ENCODE results near the gene ARHGAP26. TPM values are rescaled to one million over a fixed set of nuclear protein-coding genes. Genes with fewer than 3 reads are reported as not detected.
A peak's percentile ranks its signal among the peaks of the same experiment; 100 is the strongest.

Gene ARHGAP26
- total and polyA plus RNA-seq, 10 donors, result 4.2 to 148 (median 55.5) TPM

DNA sequence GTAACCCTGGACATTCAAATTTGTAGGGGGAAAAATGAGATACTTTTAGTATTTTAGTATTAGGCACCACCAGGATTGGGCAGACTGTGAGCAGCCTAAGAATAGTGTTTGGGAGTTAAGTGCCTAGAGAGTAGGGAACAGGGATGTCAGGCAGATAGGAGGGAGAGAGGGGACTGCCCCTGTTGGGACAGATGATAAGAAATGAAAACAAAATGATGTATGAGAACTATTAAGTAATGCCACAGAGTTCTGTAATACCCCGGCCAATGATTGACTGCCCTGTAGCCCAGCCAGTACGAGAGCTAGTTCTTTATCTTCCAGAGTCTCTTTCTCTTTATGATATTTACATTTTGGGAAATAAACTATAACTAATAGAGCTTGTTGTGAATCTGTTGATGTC is 24.4 kb downstream of the ARHGAP26 start:
- peaks cover 20 to 84% (median 53%) of the 10 kb centered on the region in 6 donors for H3K4me1 ChIP-seq
- H3K27me3 ChIP-seq (replicated peaks in 1 of 7), result no peaks in the 10 kb centered on the region
- 49 to 84% (median 66%) methylated on average over 2 of the region's 2 CpGs for WGBS, 5 donors
- no peak for TF ChIP-seq POLR2A (IDR thresholded peaks at IDR 0.05)
- no peak for TF ChIP-seq CTCF (IDR thresholded peaks at IDR 0.05 in 8 of 11, conservative IDR thresholded peaks at IDR 0.05 in 3 of 11)
- no peak for TF ChIP-seq POLR2AphosphoS5 (IDR thresholded peaks at IDR 0.05)
- no peak for DNase-seq
- intact Hi-C loops (cut with DNase I; ENCODE audit: low total_unique reads), result no loop called here
- H3K4me3 ChIP-seq, result no peak overlapping the region
- peak overlapping the region in 7 of 8 donors; percentile 67 to 94 (median 81) for H3K27ac ChIP-seq
- H3K36me3 ChIP-seq, result no peaks in the 10 kb centered on the region
- no peaks in the 10 kb centered on the region for H3K9me3 ChIP-seq

DNA sequence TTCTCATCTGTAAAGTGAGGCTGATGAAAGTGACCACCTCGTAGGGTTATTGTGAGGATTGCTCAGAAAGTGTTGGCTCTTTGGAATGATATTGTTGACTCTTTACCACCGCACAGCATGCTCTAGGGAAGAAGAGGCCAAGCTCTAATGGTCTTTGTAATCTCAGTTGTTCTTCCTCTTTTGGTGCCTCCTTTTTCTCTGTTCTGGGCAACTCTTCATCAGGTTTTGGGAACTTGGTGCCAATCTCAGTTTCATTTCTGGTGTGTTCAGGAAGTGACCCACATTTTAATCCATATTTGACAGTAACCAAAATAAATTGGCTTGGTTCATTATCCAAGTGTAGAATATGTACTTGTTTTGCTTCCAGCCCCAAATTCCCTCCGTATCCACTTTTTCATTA is 25.1 kb downstream of the ARHGAP26 start:
- Histone ChIP-seq H3K27me3 (replicated peaks in 1 of 7) (no peaks in the 10 kb centered on the region), H3K4me1 (peaks cover 27 to 87% (median 60%) of the 10 kb centered on the region in 6 donors), H3K27ac (peak overlapping the region in 7 of 8 donors; percentile 67 to 94 (median 81)), H3K9me3 (no peaks in the 10 kb centered on the region), H3K36me3 (no peaks in the 10 kb centered on the region), H3K4me3 (peak overlapping the region in 1 of 8 donors; percentile 36)
- TF ChIP-seq POLR2AphosphoS5 (IDR thresholded peaks at IDR 0.05), result no peak
- no peak for TF ChIP-seq CTCF (IDR thresholded peaks at IDR 0.05 in 8 of 11, conservative IDR thresholded peaks at IDR 0.05 in 3 of 11)
- no peak for TF ChIP-seq POLR2A (IDR thresholded peaks at IDR 0.05)
- WGBS, 5 donors, result 66 to 71% (median 69%) methylated on average over 3 of the region's 3 CpGs
- intact Hi-C loops (cut with DNase I; ENCODE audit: low total_unique reads), result no loop called here
- no peak for DNase-seq

DNA sequence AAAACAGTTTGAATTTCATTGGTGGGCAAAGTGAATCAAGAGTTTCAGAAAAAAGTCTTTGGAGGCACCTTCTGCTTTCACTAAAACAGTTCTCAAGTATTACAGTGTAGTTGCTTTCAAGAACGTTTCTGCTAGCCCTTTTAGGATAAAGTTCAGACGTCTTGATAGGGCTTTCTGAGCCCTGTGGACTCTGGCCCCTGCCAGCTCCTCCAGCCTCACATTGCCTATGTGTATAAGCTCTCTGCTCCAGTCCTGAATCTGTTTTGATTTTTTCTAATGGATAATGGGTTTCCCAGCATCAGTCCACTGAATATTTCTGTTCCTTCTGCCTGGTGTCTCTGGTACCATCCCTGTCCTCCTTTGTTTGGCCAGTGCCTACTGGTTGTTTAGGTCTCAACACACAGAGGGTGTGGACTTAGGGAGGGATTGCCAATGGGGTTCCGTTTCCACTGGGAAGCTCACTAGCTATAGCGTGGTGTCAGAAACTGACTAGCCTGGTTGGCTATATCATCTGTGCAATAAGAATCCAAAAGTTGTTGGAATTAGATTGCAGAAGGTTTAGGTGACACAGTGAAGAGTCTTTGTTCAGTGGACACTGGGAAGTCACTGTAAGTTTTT is 26.4 kb downstream of the ARHGAP26 start:
- H3K27me3 ChIP-seq (replicated peaks in 1 of 7), result no peaks in the 10 kb centered on the region
- DNase-seq, result no peak
- H3K4me1 ChIP-seq, result peaks cover 38 to 96% (median 73%) of the 10 kb centered on the region in 6 donors
- H3K9me3 ChIP-seq, result no peaks in the 10 kb centered on the region
- 81 to 89% (median 82%) methylated on average over 4 of the region's 4 CpGs for WGBS, 5 donors
- TF ChIP-seq POLR2A (IDR thresholded peaks at IDR 0.05), result no peak
- TF ChIP-seq POLR2AphosphoS5 (IDR thresholded peaks at IDR 0.05), result no peak
- no peak for TF ChIP-seq CTCF (IDR thresholded peaks at IDR 0.05 in 8 of 11, conservative IDR thresholded peaks at IDR 0.05 in 3 of 11)
- no peak overlapping the region for H3K4me3 ChIP-seq
- H3K27ac ChIP-seq, result peak overlapping the region in 5 of 8 donors; percentile 84 to 94 (median 93)
- no peaks in the 10 kb centered on the region for H3K36me3 ChIP-seq
- intact Hi-C loops (cut with DNase I; ENCODE audit: low total_unique reads), result no loop called here

DNA sequence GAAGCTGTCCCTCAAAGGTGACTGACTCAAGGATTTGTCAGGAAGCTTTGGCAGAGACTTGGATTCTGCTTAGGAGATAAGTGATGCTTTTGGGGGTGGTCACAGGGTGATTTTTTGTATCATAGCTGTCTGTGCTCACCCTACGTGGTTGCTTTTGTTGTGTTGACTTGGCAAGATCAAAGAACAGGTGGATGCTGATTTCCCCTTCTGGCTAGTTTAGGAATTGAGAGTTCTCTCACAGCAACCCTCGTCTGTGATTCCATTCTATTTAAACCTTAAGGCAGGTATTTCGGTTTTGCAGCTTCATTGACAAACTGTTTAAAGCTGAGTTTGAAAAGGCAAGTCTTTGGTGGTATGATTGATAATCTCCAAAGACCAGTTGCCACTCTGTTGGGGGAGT is 27.2 kb downstream of the ARHGAP26 start:
- no peaks in the 10 kb centered on the region for H3K36me3 ChIP-seq
- WGBS, 5 donors, result 66 to 77% (median 72%) methylated on average over 3 of the region's 3 CpGs
- no peak for TF ChIP-seq POLR2A (IDR thresholded peaks at IDR 0.05)
- TF ChIP-seq CTCF (IDR thresholded peaks at IDR 0.05 in 8 of 11, conservative IDR thresholded peaks at IDR 0.05 in 3 of 11), result no peak
- no peak for TF ChIP-seq POLR2AphosphoS5 (IDR thresholded peaks at IDR 0.05)
- peak overlapping the region in 1 of 8 donors; percentile 57 for H3K4me3 ChIP-seq
- no peaks in the 10 kb centered on the region for H3K9me3 ChIP-seq
- peaks cover 38 to 98% (median 78%) of the 10 kb centered on the region in 6 donors for H3K4me1 ChIP-seq
- no peaks in the 10 kb centered on the region for H3K27me3 ChIP-seq (replicated peaks in 1 of 7)
- intact Hi-C loops (cut with DNase I; ENCODE audit: low total_unique reads), result no loop called here
- DNase-seq, result no peak
- peak overlapping the region; percentile 23 to 94 (median 84) for H3K27ac ChIP-seq
